HepG2 (cell line): ENCODE data around the gene ASIC3. TPM values are rescaled to one million over a fixed set of nuclear protein-coding genes. Genes with fewer than 3 reads are reported as not detected.
A peak's percentile ranks its signal among the peaks of the same experiment; 100 is the strongest.

Experiments used
- ATAC-seq: fragments of 200-7000 bp; cut with Tn5 transposase; 3 replicates; pipeline ENCODE4 v1.9.1; 2020; ENCODE audit warnings: mild to moderate bottlenecking, moderate library complexity
- BruUV-seq: library from RNA; stranded (reverse); fragments of 400-500 nt; replicated peaks from 2 replicates; lab custom pipeline; 2021; lab: Mats Ljungman, UMichigan
- CTCF ChIA-PET: fragments of 300-600 bp; formaldehyde crosslinking; extraction: SDS; loops from one replicate; lab custom pipeline; 2021; ENCODE audit warnings: low total read pairs, inconsistent platforms, low intra/inter-chr PET ratio; lab: Yijun Ruan, JAX
- POLR2A ChIA-PET: fragments of 350-600 bp; sonication (Branson Sonifier 250); formaldehyde crosslinking; loops from one replicate; lab custom pipeline; 2020; ENCODE audit warnings: antibody characterized with exemption, inconsistent platforms; lab: Yijun Ruan, JAX
- DNase-seq: peaks from one replicate; pipeline ENCODE4 v3.0.0-alpha.2; 2015; ENCODE audit warnings: low spot score
- FAIRE-seq: peaks from 3 replicates; lab custom pipeline; 2011; peaks lifted over from hg19 to GRCh38; lab: Jason Lieb, UNC
- H2AFZ ChIP-seq: one replicate; pipeline ENCODE4 v1.6.1; 2011; ENCODE audit warnings: low read length, inconsistent platforms
- H3K27ac ChIP-seq: fragments of 300-600 bp; 3 replicates; pipeline ENCODE4 v1.8.0; 2011; ENCODE audit warnings: mixed run types, mild to moderate bottlenecking, mixed read lengths, low read length, inconsistent platforms; ENCODE audit not compliant: insufficient read depth; ENCODE audit errors: extremely low read length
- H3K27me3 ChIP-seq, 2 experiments: fragments of 200-600 bp in 1 of 2; 2 replicates in 1 of 2; 3 replicates in 1 of 2; pipeline versions ENCODE4 v1.6.0 to v1.8.0; 2011; ENCODE audit warnings: low read length in 2 of 2, mild to moderate bottlenecking in 2 of 2, moderate library complexity in 2 of 2, inconsistent platforms in 1 of 2; ENCODE audit not compliant: insufficient read depth in 2 of 2, control insufficient read depth in 1 of 2
- H3K36me3 ChIP-seq, 2 experiments: fragments of 200-600 bp in 1 of 2; replicated peaks in 1 of 2; 2 replicates in 1 of 2; 3 replicates in 1 of 2; pipeline versions ENCODE4 v1.5.1 to v1.8.0; 2011; ENCODE audit warnings: low read length in 2 of 2, inconsistent platforms in 1 of 2; ENCODE audit not compliant: insufficient read depth in 2 of 2, control insufficient read depth in 1 of 2
- H3K4me1 ChIP-seq: 2 replicates; pipeline ENCODE4 v1.5.1; 2012; ENCODE audit warnings: low read length, inconsistent platforms; ENCODE audit not compliant: insufficient read depth
- H3K4me2 ChIP-seq: 2 replicates; pipeline ENCODE4 v1.6.0; 2011; ENCODE audit warnings: low read depth, low read length, inconsistent platforms
- H3K4me3 ChIP-seq, 3 experiments: fragments of 200-600 bp in 1 of 3; sonication (generic), shearing (Covaris generic) in 1 of 3; replicated peaks in 1 of 3; 2 replicates each; pipeline ENCODE4 v1.5.1; 2011 to 2016; ENCODE audit warnings: low read length in 3 of 3, inconsistent platforms in 2 of 3, low read depth in 2 of 3, mild to moderate bottlenecking in 2 of 3, control low read depth in 1 of 3, mixed read lengths in 1 of 3; ENCODE audit not compliant: insufficient read depth in 1 of 3
- H3K79me2 ChIP-seq: one replicate; pipeline ENCODE4 v1.6.1; 2011; ENCODE audit warnings: low read length, inconsistent platforms; ENCODE audit not compliant: insufficient read depth
- H3K9ac ChIP-seq: 2 replicates; pipeline ENCODE4 v1.6.0; 2011; ENCODE audit warnings: mild to moderate bottlenecking, low read depth, low read length, inconsistent platforms; ENCODE audit not compliant: insufficient read depth
- H3K9me3 ChIP-seq: 2 replicates; pipeline ENCODE4 v1.5.1; 2012; ENCODE audit warnings: mild to moderate bottlenecking, low read length
- H4K20me1 ChIP-seq: 2 replicates; pipeline ENCODE4 v1.6.0; 2011; ENCODE audit warnings: inconsistent platforms, mild to moderate bottlenecking, low read length, moderate library complexity; ENCODE audit not compliant: insufficient read depth
- FOXO1 ChIP-seq: sonication (generic); formaldehyde crosslinking; IDR thresholded peaks from 2 replicates; pipeline ENCODE4 v1.4.0; 2020; ENCODE audit warnings: missing genetic modification reagents
- HNRNPK ChIP-seq: fragments of 200-400 bp; formaldehyde crosslinking; IDR thresholded peaks from 2 replicates; pipeline ENCODE4 v1.6.1; 2018; ENCODE audit warnings: low read length, low read depth, moderate library complexity, mild to moderate bottlenecking; ENCODE audit not compliant: poor library complexity, severe bottlenecking
- HOXA5 ChIP-seq: sonication (generic); formaldehyde crosslinking; IDR thresholded peaks from 2 replicates; pipeline ENCODE4 v1.4.0; 2020; ENCODE audit warnings: missing genetic modification reagents
- KDM2A ChIP-seq: sonication (generic); formaldehyde crosslinking; IDR thresholded peaks from 2 replicates; pipeline ENCODE4 v1.4.0; 2020; ENCODE audit warnings: low read depth, missing genetic modification reagents, borderline replicate concordance
- NR2F1 ChIP-seq, 2 experiments: fragments of 450-650 bp in 1 of 2; formaldehyde crosslinking in 1 of 2; IDR thresholded peaks; 2 replicates each; pipeline versions ENCODE4 v1.5.0 to v1.6.1; 2016 to 2020; ENCODE audit warnings: mild to moderate bottlenecking in 1 of 2, missing compliant biosample characterization in 1 of 2, missing genetic modification reagents in 1 of 2, moderate library complexity in 1 of 2
- POGK ChIP-seq: sonication (generic); formaldehyde crosslinking; conservative IDR thresholded peaks from 2 replicates; pipeline ENCODE4 v1.8.0; 2022; ENCODE audit warnings: mild to moderate bottlenecking, moderate library complexity, missing genetic modification reagents
- TGIF2 ChIP-seq: IDR thresholded peaks from 2 replicates; pipeline ENCODE4 v1.6.1; 2016; ENCODE audit warnings: control low read depth, missing compliant biosample characterization
- ZFYVE20 ChIP-seq: sonication (generic); formaldehyde crosslinking; IDR thresholded peaks from 2 replicates; pipeline ENCODE4 v1.8.0; 2023; ENCODE audit warnings: low read depth, mild to moderate bottlenecking, moderate library complexity, missing genetic modification reagents, borderline replicate concordance
- ZKSCAN8 ChIP-seq: IDR thresholded peaks from 2 replicates; pipeline ENCODE4 v1.6.1; 2016; ENCODE audit warnings: borderline replicate concordance, missing genetic modification reagents, missing compliant biosample characterization
- ZMAT3 ChIP-seq: sonication (generic); formaldehyde crosslinking; conservative IDR thresholded peaks from 2 replicates; pipeline ENCODE4 v1.7.0; 2021; ENCODE audit warnings: missing genetic modification reagents
- ZMYM3 ChIP-seq: sonication (generic); formaldehyde crosslinking; IDR thresholded peaks from 2 replicates; pipeline ENCODE4 v1.5.1; 2020; ENCODE audit warnings: mild to moderate bottlenecking, missing genetic modification reagents
- ZNF232 ChIP-seq: sonication (generic); formaldehyde crosslinking; IDR thresholded peaks from 2 replicates; pipeline ENCODE4 v1.4.0; 2020; ENCODE audit warnings: missing genetic modification reagents, borderline replicate concordance
- ZNF263 ChIP-seq: sonication (generic); formaldehyde crosslinking; IDR thresholded peaks from 2 replicates; pipeline ENCODE4 v1.4.0; 2020; ENCODE audit warnings: missing genetic modification reagents
- ZNF292 ChIP-seq: sonication (generic); formaldehyde crosslinking; IDR thresholded peaks from 2 replicates; pipeline ENCODE4 v1.8.1; 2022; ENCODE audit warnings: mild to moderate bottlenecking, low read depth, missing genetic modification reagents, borderline replicate concordance
- ZNF441 ChIP-seq: sonication (generic); formaldehyde crosslinking; IDR thresholded peaks from 2 replicates; pipeline ENCODE4 v1.7.0; 2021; ENCODE audit warnings: missing genetic modification reagents, borderline replicate concordance
- ZNF569 ChIP-seq: sonication (generic); formaldehyde crosslinking; IDR thresholded peaks from 2 replicates; pipeline ENCODE4 v1.5.0; 2020; ENCODE audit warnings: mild to moderate bottlenecking, missing genetic modification reagents, moderate library complexity, borderline replicate concordance
- ZNF607 ChIP-seq: sonication (generic); formaldehyde crosslinking; IDR thresholded peaks from 2 replicates; pipeline ENCODE4 v1.5.1; 2020; ENCODE audit warnings: missing genetic modification reagents, mild to moderate bottlenecking, borderline replicate concordance
- WGBS: methylation state at CpG from one replicate; pipeline ENCODE4 v1.1.6; 2017; ENCODE audit warnings: low lambda C conversion rate; 5-methylcytosine and 5-hydroxymethylcytosine counted together
- in situ Hi-C: cut with HindIII; loops from 2 replicates; pipeline ENCODE4 v1.10.0; 2017; ENCODE audit warnings: low pct_unique_long_range_greater_than_20kb; ENCODE audit not compliant: extremely low pct_ligation_motif_present
- intact Hi-C: fragments of 100-400 bp; cut with micrococcal nuclease; formaldehyde crosslinking; loops from one replicate; pipeline ENCODE4 v1.10.0; 2022; ENCODE audit not compliant: unreplicated experiment
- polyA plus RNA-seq, 8 experiments: library from polyadenylated mRNA; depleted of rRNA in 3 of 8; stranded (reverse) in 7 of 8; unstranded in 1 of 8; fragments of >200 nt; fragmentation: Illumina TruSeq in 4 of 8; extraction: Trizol in 4 of 8; gene quantifications; 2 replicates each; pipeline versions ENCODE4 v1.2.1 to v1.2.3, GENCODE V29; 2011 to 2016; ENCODE audit warnings: low read depth in 4 of 8, missing spikeins in 1 of 8, mixed read lengths in 1 of 8; ENCODE audit not compliant: insufficient read depth in 1 of 8
- total RNA-seq, 5 experiments: library from RNA; depleted of rRNA; stranded (reverse); fragments of >200 nt; fragmentation: Illumina TruSeq; extraction: Trizol; gene quantifications; 2 replicates each; pipeline ENCODE4 v1.2.3, GENCODE V29; 2016; ENCODE audit warnings: low read depth in 1 of 5
- TF ChIP-seq, protein P1 (sequence below): fragments of 450-650 bp; IDR thresholded peaks from 2 replicates; pipeline ENCODE4 v1.6.1; 2016

The ASIC3 gene
- total and polyA plus RNA-seq, 2 of the 13 experiments (the other 11 are each of a cell fraction or from before 2014, with no cell fraction given) = 0.51 TPM; not detected in 1

DNA sequence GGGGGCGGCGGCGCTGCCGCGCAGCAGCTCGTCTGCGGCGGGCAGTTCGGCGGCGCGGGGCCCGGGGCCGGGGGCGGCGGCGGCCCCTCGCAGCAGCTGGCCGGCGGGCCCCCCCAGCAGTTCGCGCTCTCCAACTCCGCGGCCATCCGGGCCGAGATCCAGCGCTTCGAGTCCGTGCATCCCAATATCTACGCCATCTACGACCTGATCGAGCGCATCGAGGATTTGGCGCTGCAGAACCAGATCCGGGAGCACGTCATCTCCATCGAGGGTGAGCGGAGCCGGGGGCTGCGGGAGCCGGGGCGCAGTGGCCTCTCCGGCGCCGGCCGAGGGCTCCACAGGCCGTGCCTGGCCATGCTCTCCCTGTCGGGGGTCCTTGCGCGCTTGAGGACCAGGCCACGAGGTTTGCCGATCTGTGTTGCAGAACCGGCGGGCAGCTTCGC, 38.5 kb downstream of the ASIC3 start (continued):
- TF ChIP-seq POGK (CRISPR knock-in tag) (no peak), HOXA5 (CRISPR knock-in tag) (no peak), NR2F1 (CRISPR knock-in tag; IDR thresholded peaks at IDR 0.05) (no peak), ZNF263 (CRISPR knock-in tag) (peak; percentile 7), ZMAT3 (no peak), ZFYVE20 (CRISPR knock-in tag) (no peak), ZNF441 (CRISPR knock-in tag) (no peak)

DNA sequence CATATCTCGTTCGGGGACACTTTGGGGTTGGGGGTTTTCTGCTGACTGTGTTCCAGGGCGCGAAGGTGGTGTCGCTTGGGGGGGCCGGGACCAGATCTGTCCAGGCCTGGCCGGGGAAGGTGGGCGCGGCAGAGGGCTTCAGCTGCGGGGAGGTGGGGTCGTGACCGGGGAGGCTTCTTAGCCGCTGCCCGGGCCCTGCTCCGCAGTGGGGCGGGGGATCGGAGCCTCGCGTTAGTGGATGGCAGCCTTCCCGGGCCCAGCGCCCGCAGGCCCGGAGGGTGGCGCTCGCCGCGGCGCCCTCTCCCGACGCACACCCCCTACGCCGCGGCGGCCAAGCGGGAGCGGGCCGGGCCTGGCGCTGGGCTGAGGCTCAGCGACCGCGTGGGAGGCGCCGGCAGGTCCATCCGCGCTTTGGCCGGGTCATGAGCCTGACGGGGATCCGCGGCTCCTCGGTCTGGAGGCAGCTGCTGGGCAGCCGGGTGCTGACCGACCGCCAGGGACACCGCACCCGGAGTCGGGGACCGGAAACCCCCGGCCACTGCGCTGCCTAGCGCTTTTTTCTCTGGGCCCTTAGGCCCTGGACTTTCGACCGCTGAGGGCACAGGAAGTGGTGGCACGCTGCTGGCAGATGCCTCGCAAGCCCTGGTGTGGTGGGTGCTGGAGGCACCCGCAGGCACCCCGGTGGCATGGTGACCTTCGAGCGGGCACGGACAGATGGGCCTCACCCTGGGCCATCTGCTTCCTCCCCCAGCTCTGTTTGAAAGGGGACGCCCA, 39.1 kb downstream of the ASIC3 start:
- H3K9ac ChIP-seq = peak overlapping the region; percentile 88
- FAIRE-seq (no peak), DNase-seq (peak; percentile 35), ATAC-seq (peak; percentile 45)
- BruUV-seq = no TSS peak
- peaks cover 4 to 13% of the 10 kb centered on the region in 2 experiments; a peak in 4 of 5 replicates for H3K36me3 ChIP-seq
- in situ Hi-C loops (no loop called here), intact Hi-C loops (loop anchor here (2.0 to 10.0 kb wide), 2 partner anchors 29 to 157 kb away; partner anchors contain the start of genes SLC4A2 and SMARCD3)
- 0% methylated on average over 12 of the region's 70 CpGs for WGBS
- H2AFZ ChIP-seq = no peak overlapping the region
- H3K4me1 ChIP-seq = peaks cover 66% of the 10 kb centered on the region
- peaks cover 39% of the 10 kb centered on the region for H4K20me1 ChIP-seq
- H3K27ac ChIP-seq = peak overlapping the region; percentile 70
- ChIA-PET CTCF (interaction anchor here (2.2 kb wide), 1 partner anchor 24 kb away, joined by 6 read pairs; no protein-coding TSS in a partner anchor), POLR2A (interaction anchor here (0.6 to 6.7 kb wide), 7 partner anchors 10 to 680 kb away, joined by 3 to 82 read pairs (median 4); partner anchors contain the start of gene ABCB8)
- no peaks in the 10 kb centered on the region; a peak in 1 of 5 replicates for H3K27me3 ChIP-seq
- no peaks in the 10 kb centered on the region for H3K9me3 ChIP-seq
- peak overlapping the region; percentile 93 to 98 (median 95) for H3K4me3 ChIP-seq
- peaks cover 59% of the 10 kb centered on the region for H3K79me2 ChIP-seq
- peak overlapping the region; percentile 97 for H3K4me2 ChIP-seq
- no peak for TF ChIP-seq ZNF569
- TF ChIP-seq TGIF2 = 0 out of 2 replicates have a peak, but pooled peaks have one; percentile 34
- TF ChIP-seq KDM2A (CRISPR knock-in tag) = peak; percentile 59; the same call in 1 of the 2 replicates
- no peak for TF ChIP-seq FOXO1 (CRISPR knock-in tag)
- peak; percentile 57 for TF ChIP-seq ZNF607 (CRISPR knock-in tag)
- peak; percentile 14; the same call in 1 of the 2 replicates for TF ChIP-seq ZNF263 (CRISPR knock-in tag)
- TF ChIP-seq ZNF232 (CRISPR knock-in tag) = no peak; the same call in 1 of the 2 replicates
- no peak for TF ChIP-seq HNRNPK
- TF ChIP-seq ZKSCAN8 (CRISPR knock-in tag) = no peak
- TF ChIP-seq, protein P1, sequence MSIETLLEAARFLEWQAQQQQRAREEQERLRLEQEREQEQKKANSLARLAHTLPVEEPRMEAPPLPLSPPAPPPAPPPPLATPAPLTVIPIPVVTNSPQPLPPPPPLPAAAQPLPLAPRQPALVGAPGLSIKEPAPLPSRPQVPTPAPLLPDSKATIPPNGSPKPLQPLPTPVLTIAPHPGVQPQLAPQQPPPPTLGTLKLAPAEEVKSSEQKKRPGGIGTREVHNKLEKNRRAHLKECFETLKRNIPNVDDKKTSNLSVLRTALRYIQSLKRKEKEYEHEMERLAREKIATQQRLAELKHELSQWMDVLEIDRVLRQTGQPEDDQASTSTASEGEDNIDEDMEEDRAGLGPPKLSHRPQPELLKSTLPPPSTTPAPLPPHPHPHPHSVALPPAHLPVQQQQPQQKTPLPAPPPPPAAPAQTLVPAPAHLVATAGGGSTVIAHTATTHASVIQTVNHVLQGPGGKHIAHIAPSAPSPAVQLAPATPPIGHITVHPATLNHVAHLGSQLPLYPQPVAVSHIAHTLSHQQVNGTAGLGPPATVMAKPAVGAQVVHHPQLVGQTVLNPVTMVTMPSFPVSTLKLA = no peak
- no peak for TF ChIP-seq ZMYM3 (CRISPR knock-in tag)
- no peak for TF ChIP-seq ZNF292 (CRISPR knock-in tag)
